AG09309 (cell line): ENCODE measurements around the gene NBPF4.

ENCODE experiments used
- DNase-seq: peaks from one replicate; pipeline ENCODE4 v3.0.0-alpha.2; 2010; ENCODE audit warnings: low read depth
- H3K4me3 ChIP-seq: 2 replicates; pipeline ENCODE4 v1.5.1; 2011; ENCODE audit warnings: mild to moderate bottlenecking, low read depth, low read length, moderate library complexity; ENCODE audit not compliant: control insufficient read depth
- CTCF ChIP-seq: IDR thresholded peaks from 2 replicates; pipeline ENCODE4 v1.5.1; 2011; ENCODE audit warnings: mild to moderate bottlenecking, low read depth, low read length, inconsistent platforms; ENCODE audit not compliant: insufficient read depth, control insufficient read depth; ENCODE audit errors: missing control alignments

NBPF4 gene

GRCh38 chr1:108200687-108201051 lies 43.2 kb downstream of the NBPF4 start:
- peak; percentile 39 for TF ChIP-seq CTCF
- H3K4me3 ChIP-seq: peak overlapping the region; percentile 96
- peak; percentile 59 for DNase-seq

GRCh38 chr1:108199781-108200686 lies 43.8 kb downstream of the NBPF4 start, which contains the start of gene SLC25A24:
Gene SLC25A24 (minus strand): TSS chr1:108200343. CDS start chr1:108200138, 205 bp downstream.
- DNase-seq: no peak
- TF ChIP-seq CTCF: no peak
- H3K4me3 ChIP-seq: peak within 1 kb of the TSS; percentile 96

GRCh38 chr1:108199201-108199691 lies 44.6 kb downstream of the NBPF4 start:
- DNase-seq: no peak
- no peak for TF ChIP-seq CTCF
- peak overlapping the region; percentile 96 for H3K4me3 ChIP-seq

- no peak for DNase-seq
- no peak overlapping the region for H3K4me3 ChIP-seq
- TF ChIP-seq CTCF: no peak
Observed at GRCh38 chr1:108194051-108194450, 49.8 kb downstream of the NBPF4 start.

- DNase-seq: no peak
- no peak for TF ChIP-seq CTCF
Observed at GRCh38 chr1:108193333-108193732, 50.5 kb downstream of the NBPF4 start.

GRCh38 chr1:108192581-108192980 lies 51.3 kb downstream of the NBPF4 start:
- no peak for DNase-seq
- no peak for TF ChIP-seq CTCF
- no peak overlapping the region for H3K4me3 ChIP-seq

More at GRCh38 chr1:108193333-108193732, 50.5 kb downstream of the NBPF4 start:
- no peak overlapping the region for H3K4me3 ChIP-seq
